ENCODE measurements around the gene B4GALT5. TPM values are rescaled to one million over a fixed set of nuclear protein-coding genes. Genes with fewer than 3 reads are reported as not detected.

The B4GALT5 gene
- total RNA-seq, 1 experiment from 2014 or later = 92.5 TPM

- POLR2A ChIA-PET = interaction anchor here (1.0 to 1.7 kb wide), 4 partner anchors 9 to 74 kb away, joined by 4 to 6 read pairs (median 5); no protein-coding TSS in a partner anchor
- no TSS peak for BruUV-seq (replicated peaks)
- peak overlapping the region; percentile 56 for H3K4me2 ChIP-seq (ENCODE audit: low read length)
- TF ChIP-seq JUND (IDR thresholded peaks at IDR 0.05) = peak; percentile 87
- TF ChIP-seq EZH2phosphoT487 (IDR thresholded peaks at IDR 0.05; ENCODE audit: borderline replicate concordance) = no peak
- TF ChIP-seq EGR1 (IDR thresholded peaks at IDR 0.05; ENCODE audit: low read depth) = no peak
- TF ChIP-seq POLR2A (IDR thresholded peaks at IDR 0.05; ENCODE audit: borderline replicate concordance, extremely low read depth, insufficient read depth, insufficient read length) = no peak
- TF ChIP-seq REST (IDR thresholded peaks at IDR 0.05; ENCODE audit: low read depth) = no peak
- peak; percentile 76 for TF ChIP-seq MAX (IDR thresholded peaks at IDR 0.05)
- TF ChIP-seq CTCF (IDR thresholded peaks at IDR 0.05 in 2 of 3, conservative IDR thresholded peaks at IDR 0.05 in 1 of 3; ENCODE audit: borderline replicate concordance in 1 of 3, insufficient read depth in 1 of 3, low read depth in 2 of 3, low read length in 2 of 3) = no peak
- TF ChIP-seq ZFX (IDR thresholded peaks at IDR 0.05) = no peak
- TF ChIP-seq FOSL1 (IDR thresholded peaks at IDR 0.05; ENCODE audit: low read depth) = peak; percentile 85
- TF ChIP-seq SRF (IDR thresholded peaks at IDR 0.05; ENCODE audit: low read depth) = no peak; the same call in 1 of the 2 replicates
- TF ChIP-seq SIN3A (IDR thresholded peaks at IDR 0.05; ENCODE audit: low read depth) = 0 out of 2 replicates have a peak, but pooled peaks have one; percentile 22
- peak; percentile 86 for TF ChIP-seq CEBPB (IDR thresholded peaks at IDR 0.05; ENCODE audit: low read depth)
- TF ChIP-seq ELF1 (IDR thresholded peaks at IDR 0.05; ENCODE audit: borderline replicate concordance, low read depth) = no peak; the same call in 1 of the 2 replicates
- TF ChIP-seq ZBTB33 (IDR thresholded peaks at IDR 0.05; ENCODE audit: extremely low read depth, insufficient replicate concordance, low read length) = no peak
- TF ChIP-seq POLR2AphosphoS5 (IDR thresholded peaks at IDR 0.05; ENCODE audit: low read depth, low read length) = peak; percentile 66
- TF ChIP-seq ZNF274 (IDR thresholded peaks at IDR 0.05; ENCODE audit: low read depth, low read length) = no peak
- no peak for TF ChIP-seq EZH2 (IDR thresholded peaks at IDR 0.05)
- TF ChIP-seq ATF3 (IDR thresholded peaks at IDR 0.05) = peak; percentile 17; the same call in 1 of the 2 replicates
- TF ChIP-seq SP1 (IDR thresholded peaks at IDR 0.05; ENCODE audit: low read depth) = peak; percentile 68
These were observed 13.1 kb downstream of the B4GALT5 start for GRCh38 chr20:49700411-49701185.

More at GRCh38 chr20:49700411-49701185, 13.1 kb downstream of the B4GALT5 start:
- Histone ChIP-seq H3K4me3 (replicated peaks in 1 of 2; ENCODE audit: low read depth in 1 of 2, low read length in 2 of 2) (peak overlapping the region in 1 of 2 experiments; percentile 12; a peak in 1 of 4 replicates), H3K27me3 (ENCODE audit: insufficient read depth, low read length) (no peaks in the 10 kb centered on the region), H3K9ac (ENCODE audit: low read length) (peak overlapping the region; percentile 15), H3K36me3 (ENCODE audit: control insufficient read depth in 1 of 2, insufficient read depth in 2 of 2, low read length in 2 of 2) (no peaks in the 10 kb centered on the region), H3K9me2 (ENCODE audit: insufficient read depth) (no peaks in the 10 kb centered on the region), H3K4me1 (ENCODE audit: control insufficient read depth in 1 of 2, insufficient read depth in 2 of 2, low read length in 2 of 2) (peaks cover 79 to 87% of the 10 kb centered on the region in 2 experiments), H4K20me1 (ENCODE audit: insufficient read depth) (peaks cover 48% of the 10 kb centered on the region; the same call in 1 of the 2 replicates), H3K9me3 (ENCODE audit: control insufficient read depth in 1 of 2, insufficient read depth in 1 of 2, low read depth in 1 of 2, low read length in 2 of 2) (no peaks in the 10 kb centered on the region), H2AFZ (ENCODE audit: low read depth, low read length, poor library complexity, severe bottlenecking) (no peak overlapping the region), H3K79me2 (ENCODE audit: insufficient read depth, low read length) (peaks cover 99% of the 10 kb centered on the region), H3K27ac (ENCODE audit: low read depth, low read length) (peak overlapping the region; percentile 58)
- ATAC-seq = peak; percentile 77
- RAD21 ChIA-PET (ENCODE audit: low non-redundant PET in 1 of 2, low total read pairs in 2 of 2, uncharacterized antibody in 2 of 2, unreplicated experiment in 2 of 2) = no interaction called here
- intact Hi-C loops (cut with micrococcal nuclease) = no loop called here
- CTCF ChIA-PET = interaction anchor here (0.6 to 1.2 kb wide), 3 partner anchors 11 to 57 kb away, joined by 3 to 4 read pairs (median 3); partner anchors contain the start of gene B4GALT5
- peak; percentile 71 for DNase-seq (ENCODE audit: low read depth, low spot score)
